Kidney (tissue), 14 donors: ENCODE measurements around the gene VCAM1. TPM values are rescaled to one million over a fixed set of nuclear protein-coding genes. Genes with fewer than 3 reads are reported as not detected.

Source experiments
- DNase-seq, 5 donors: peaks; one replicate each; pipeline ENCODE4 v3.0.0-alpha.2; 2013 to 2020
- FAIRE-seq: peaks from 2 replicates; lab custom pipeline; 2012; peaks lifted over from hg19 to GRCh38; lab: Jason Lieb, UNC
- H3K27ac ChIP-seq, 2 donors: one replicate each; pipeline ENCODE4 v1.7.0; 2013; ENCODE audit warnings: low read depth in 2 of 2, low read length in 2 of 2, inconsistent platforms in 1 of 2
- H3K27me3 ChIP-seq: one replicate; pipeline ENCODE4 v1.7.1; 2013; ENCODE audit warnings: low read length, inconsistent platforms; ENCODE audit not compliant: control insufficient read depth, insufficient read depth
- H3K36me3 ChIP-seq, 3 donors: one replicate each; pipeline versions ENCODE4 v1.7.0 to v1.7.1; 2013; ENCODE audit warnings: low read length in 3 of 3, control low read depth in 1 of 3, inconsistent platforms in 1 of 3; ENCODE audit not compliant: insufficient read depth in 3 of 3, control insufficient read depth in 2 of 3
- H3K4me1 ChIP-seq, 3 donors: one replicate each; pipeline versions ENCODE4 v1.7.0 to v1.7.1; 2013; ENCODE audit warnings: low read length in 3 of 3, inconsistent platforms in 1 of 3, low read depth in 1 of 3; ENCODE audit not compliant: control insufficient read depth in 2 of 3, insufficient read depth in 2 of 3
- H3K4me3 ChIP-seq, 3 donors: one replicate each; pipeline versions ENCODE4 v1.7.0 to v1.8.1; 2013; ENCODE audit warnings: low read length in 3 of 3, control low read depth in 1 of 3, inconsistent platforms in 1 of 3
- H3K9ac ChIP-seq, 3 donors: one replicate each; pipeline versions ENCODE4 v1.7.0 to v1.7.1; 2013; ENCODE audit warnings: low read length in 3 of 3, control low read depth in 1 of 3, inconsistent platforms in 1 of 3
- H3K9me3 ChIP-seq, 3 donors: one replicate each; pipeline versions ENCODE4 v1.7.0 to v1.7.1; 2013; ENCODE audit warnings: low read length in 3 of 3, control low read depth in 1 of 3, inconsistent platforms in 1 of 3; ENCODE audit not compliant: control insufficient read depth in 2 of 3, insufficient read depth in 1 of 3
- CTCF ChIP-seq: IDR thresholded peaks from 3 replicates; pipeline ENCODE4 v1.5.1; 2012; ENCODE audit warnings: mild to moderate bottlenecking, moderate library complexity, borderline replicate concordance; ENCODE audit not compliant: insufficient read depth; ENCODE audit errors: extremely low read depth
- intact Hi-C: fragments of 100-400 bp; cut with DNase I; formaldehyde crosslinking; loops from one replicate; pipeline ENCODE4 v1.11.1; 2022
- polyA plus RNA-seq: library from polyadenylated mRNA; stranded (reverse); fragments of 350-450 nt; fragmentation: Illumina TruSeq; extraction: RNeasy Lipid Tissue Mini Kit (QIAGEN cat#74804); gene quantifications from one replicate; pipeline ENCODE4 v1.2.3, GENCODE V29; 2014; ENCODE audit warnings: low read depth, low replicate concordance; ENCODE audit not compliant: insufficient read depth
- total RNA-seq: library from RNA; stranded (reverse); fragmentation: NEBNext Ultra II Directional; extraction: Animal tissue kit (Norgen Biotek cat#: 25700); gene quantifications from one replicate; pipeline ENCODE4 v1.2.1, GENCODE V29; 2021
- donor health status: control.
- donor health status: control.
- donor health status: control.
- donor health status: control.
- donor health status: control.
- donor health status: DM: yes; HTN: yes; CAD: no.
- donor health status: Normal renal cell carcinoma (clear cell type).

Gene VCAM1
- total and polyA plus RNA-seq, 2 donors from 2014 or later, result 46.0 to 539 TPM

DNA sequence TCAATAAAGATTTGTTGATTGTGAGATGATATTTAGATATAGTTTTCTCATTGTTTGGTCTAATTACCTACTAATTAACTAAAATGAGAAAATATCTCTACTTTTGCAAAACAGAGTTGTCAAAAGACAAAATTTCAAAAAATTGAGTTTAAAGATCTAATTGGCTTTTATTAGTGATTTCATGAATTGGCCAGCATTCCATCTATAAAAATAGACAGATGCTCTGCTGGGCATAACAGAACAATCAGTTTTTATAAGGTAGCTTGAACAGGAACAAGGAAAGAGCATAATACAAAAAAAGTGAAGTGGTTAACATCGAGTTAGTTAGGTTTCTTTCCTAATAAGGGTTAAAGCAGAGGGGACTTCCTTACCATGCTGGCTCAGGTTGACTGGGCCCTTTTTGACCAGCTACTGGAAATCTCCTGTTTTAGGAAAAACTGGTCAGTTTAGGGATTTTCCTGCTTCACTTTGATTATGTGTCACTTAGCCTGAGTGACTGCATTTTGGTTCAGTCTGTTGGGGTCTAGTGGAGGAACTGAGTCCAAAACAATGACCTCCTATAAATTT lies 63.0 kb downstream of the VCAM1 start:
- no peaks in the 10 kb centered on the region for H3K27me3 ChIP-seq
- no peak for TF ChIP-seq CTCF
- FAIRE-seq (no peak), DNase-seq (no peak)
- no peak overlapping the region for H3K27ac ChIP-seq
- H3K4me1 ChIP-seq, result no peaks in the 10 kb centered on the region
- H3K4me3 ChIP-seq, result no peak overlapping the region
- no peaks in the 10 kb centered on the region for H3K9me3 ChIP-seq
- H3K9ac ChIP-seq, result no peak overlapping the region
- no peaks in the 10 kb centered on the region for H3K36me3 ChIP-seq
- intact Hi-C loops, result no loop called here

DNA sequence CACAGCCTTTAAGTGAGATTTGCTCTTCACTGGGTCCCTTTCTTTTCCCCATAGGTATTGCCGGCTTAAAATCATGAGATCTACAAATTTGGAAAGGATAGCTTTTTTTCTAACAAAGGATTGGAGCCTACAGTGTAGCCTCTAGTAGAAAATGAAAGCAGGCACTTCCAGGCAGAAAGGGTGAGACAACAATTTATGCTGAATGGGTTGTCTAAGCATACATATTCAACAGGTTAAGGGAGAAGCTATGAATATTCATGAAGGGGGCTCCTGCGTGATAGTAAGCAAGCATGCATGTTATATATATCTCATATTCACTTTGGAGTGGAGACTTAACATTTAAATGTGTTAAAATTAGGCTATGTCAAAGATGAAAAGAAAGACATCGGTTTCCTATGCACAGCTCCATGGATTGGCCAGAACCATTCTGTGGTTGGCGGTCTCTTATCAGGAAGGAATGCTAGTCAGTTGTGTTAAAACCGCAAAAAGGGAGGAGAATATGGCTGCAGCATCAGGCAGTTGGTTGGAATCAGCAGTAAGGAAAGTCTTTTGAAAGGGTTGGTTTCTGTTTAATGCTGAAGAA lies 66.0 kb downstream of the VCAM1 start:
- H3K27me3 ChIP-seq, result no peaks in the 10 kb centered on the region
- no peak for TF ChIP-seq CTCF
- no peak overlapping the region for H3K27ac ChIP-seq
- H3K4me1 ChIP-seq, result no peaks in the 10 kb centered on the region
- H3K9ac ChIP-seq, result no peak overlapping the region
- no peaks in the 10 kb centered on the region for H3K9me3 ChIP-seq
- DNase-seq (no peak), FAIRE-seq (no peak)
- no peaks in the 10 kb centered on the region for H3K36me3 ChIP-seq
- no peak overlapping the region for H3K4me3 ChIP-seq
- intact Hi-C loops, result no loop called here

- Histone ChIP-seq H3K4me1 (no peaks in the 10 kb centered on the region), H3K9ac (no peak overlapping the region), H3K9me3 (no peaks in the 10 kb centered on the region), H3K27me3 (no peaks in the 10 kb centered on the region), H3K36me3 (no peaks in the 10 kb centered on the region), H3K27ac (no peak overlapping the region), H3K4me3 (no peak overlapping the region)
- FAIRE-seq, result no peak
- no peak for TF ChIP-seq CTCF
- no peak for DNase-seq
- intact Hi-C loops, result no loop called here
Measured at GRCh38 chr1:100786870-100787269, 67.3 kb downstream of the VCAM1 start.

Other genes starting within 250 kb of the VCAM1 start
- 0.35 TPM for gene GPR88, start 181.6 kb upstream of the VCAM1 start, total RNA-seq
- gene GPR88, start 181.6 kb upstream of the VCAM1 start, polyA plus RNA-seq, result 0.15 TPM
- 10.5 TPM for gene EXTL2, start 175.1 kb downstream of the VCAM1 start, total RNA-seq
- gene EXTL2, start 175.1 kb downstream of the VCAM1 start, polyA plus RNA-seq, result 11.3 TPM
- 40.2 TPM for gene SLC30A7, start 176.3 kb downstream of the VCAM1 start, total RNA-seq
- gene SLC30A7, start 176.3 kb downstream of the VCAM1 start, polyA plus RNA-seq, result 4.4 TPM